IMR-90 (cell line): ENCODE results near the gene DOCK9.

ENCODE experiments used
- CHD1 ChIP-seq: IDR thresholded peaks from 2 replicates; pipeline ENCODE4 v1.6.1; 2012; ENCODE audit warnings: low read depth, low read length, improper control_type of control experiment
- POLR2A ChIP-seq: IDR thresholded peaks from 2 replicates; pipeline ENCODE4 v1.6.1; 2012; ENCODE audit warnings: mild to moderate bottlenecking, low read depth, low read length
- RFX5 ChIP-seq: IDR thresholded peaks from 2 replicates; pipeline ENCODE4 v1.8.0; 2012; ENCODE audit warnings: low read depth, mild to moderate bottlenecking, low read length, moderate library complexity
- TF ChIP-seq, protein P1 (sequence below): conservative IDR thresholded peaks from 2 replicates; pipeline ENCODE4 v1.5.1; 2012; ENCODE audit warnings: mild to moderate bottlenecking, low read depth, low read length, improper control_type of control experiment

- TF ChIP-seq, protein P1, sequence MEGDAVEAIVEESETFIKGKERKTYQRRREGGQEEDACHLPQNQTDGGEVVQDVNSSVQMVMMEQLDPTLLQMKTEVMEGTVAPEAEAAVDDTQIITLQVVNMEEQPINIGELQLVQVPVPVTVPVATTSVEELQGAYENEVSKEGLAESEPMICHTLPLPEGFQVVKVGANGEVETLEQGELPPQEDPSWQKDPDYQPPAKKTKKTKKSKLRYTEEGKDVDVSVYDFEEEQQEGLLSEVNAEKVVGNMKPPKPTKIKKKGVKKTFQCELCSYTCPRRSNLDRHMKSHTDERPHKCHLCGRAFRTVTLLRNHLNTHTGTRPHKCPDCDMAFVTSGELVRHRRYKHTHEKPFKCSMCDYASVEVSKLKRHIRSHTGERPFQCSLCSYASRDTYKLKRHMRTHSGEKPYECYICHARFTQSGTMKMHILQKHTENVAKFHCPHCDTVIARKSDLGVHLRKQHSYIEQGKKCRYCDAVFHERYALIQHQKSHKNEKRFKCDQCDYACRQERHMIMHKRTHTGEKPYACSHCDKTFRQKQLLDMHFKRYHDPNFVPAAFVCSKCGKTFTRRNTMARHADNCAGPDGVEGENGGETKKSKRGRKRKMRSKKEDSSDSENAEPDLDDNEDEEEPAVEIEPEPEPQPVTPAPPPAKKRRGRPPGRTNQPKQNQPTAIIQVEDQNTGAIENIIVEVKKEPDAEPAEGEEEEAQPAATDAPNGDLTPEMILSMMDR: no peak
- TF ChIP-seq POLR2A (no peak), CHD1 (no peak), RFX5 (no peak)
These were observed 152.2 kb downstream of the DOCK9 start for GRCh38 chr13:98825659-98826058.
